Stimulated activated CD8-positive, alpha-beta memory T cell treated with anti-CD3 and anti-CD28 coated beads, Interleukin-7, amount 100 ng/mL, for 24 hours (primary cell): ENCODE data around the gene ZBTB4.
"Not testable (repeated sequence)": the region's sequence is repeated elsewhere in the genome, so short reads cannot be mapped to it uniquely, and the experiment has no call there.

Experiments used
- DNase-seq: peaks from one replicate; pipeline ENCODE4 v3.0.0-alpha.2; 2020; ENCODE audit warnings: low read depth

Gene ZBTB4

DNA sequence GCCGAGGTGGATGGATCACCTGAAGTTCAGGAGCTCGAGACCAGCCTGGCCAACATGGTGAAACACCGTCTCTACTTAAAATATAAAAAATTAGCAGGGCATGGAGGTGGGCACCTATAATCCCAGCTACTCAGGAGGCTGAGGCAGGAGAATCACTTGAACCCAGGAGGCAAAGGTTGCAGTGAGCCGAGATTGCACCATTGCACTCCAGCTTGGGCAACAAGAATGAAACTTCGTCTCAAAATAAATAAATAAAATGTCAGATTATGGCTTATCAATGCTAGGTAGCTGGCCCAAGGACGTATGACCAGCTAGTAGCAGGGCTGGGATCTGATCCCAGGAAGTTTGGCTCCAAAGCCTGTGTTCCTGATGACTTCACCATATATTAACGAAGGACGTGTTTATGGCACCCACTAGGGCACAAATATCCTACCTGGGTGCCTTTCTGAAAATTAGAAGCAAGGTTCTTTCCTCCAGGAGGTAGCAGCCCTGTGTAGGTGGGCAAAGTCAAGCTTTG is 8.9 kb downstream of the ZBTB4 start:
- not testable (repeated sequence) for DNase-seq

GRCh38 chr17:7469843-7470242 is 9.6 kb downstream of the ZBTB4 start:
- not testable (repeated sequence) for DNase-seq

DNA sequence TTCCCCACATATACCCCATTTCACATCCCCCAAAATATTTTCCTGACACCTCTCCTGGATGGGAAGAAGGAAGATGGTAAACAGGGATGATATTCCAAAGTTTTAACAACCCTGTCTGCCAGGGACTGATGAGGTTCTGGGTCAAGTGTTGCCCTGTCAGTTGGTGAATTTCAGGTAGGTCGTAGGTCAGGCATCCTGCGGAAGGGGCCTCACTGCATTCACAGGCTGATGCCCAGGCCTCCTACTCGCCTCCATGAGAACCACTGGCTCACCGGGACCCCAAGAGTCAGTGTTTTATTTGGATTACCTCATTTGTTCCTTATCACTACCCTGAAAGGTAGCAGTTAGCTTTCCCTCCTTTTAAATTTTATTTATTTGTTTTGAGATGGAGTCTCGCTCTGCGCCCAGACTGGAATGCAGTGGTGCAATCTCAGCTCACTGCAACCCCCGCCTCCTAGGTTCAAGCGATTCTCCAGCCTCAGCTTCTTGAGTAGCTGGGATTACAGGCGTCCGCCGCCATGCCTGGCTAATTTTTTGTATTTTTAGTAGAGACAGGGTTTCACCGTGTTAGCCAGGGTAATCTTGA is 10.5 kb downstream of the ZBTB4 start:
- no peak for DNase-seq

GRCh38 chr17:7468290-7468689 is 11.1 kb downstream of the ZBTB4 start:
- DNase-seq = no peak

- no peak for DNase-seq
Observed at GRCh38 chr17:7467498-7467897, 11.9 kb downstream of the ZBTB4 start.

GRCh38 chr17:7466639-7467341 is 12.6 kb downstream of the ZBTB4 start:
- no peak for DNase-seq

DNA sequence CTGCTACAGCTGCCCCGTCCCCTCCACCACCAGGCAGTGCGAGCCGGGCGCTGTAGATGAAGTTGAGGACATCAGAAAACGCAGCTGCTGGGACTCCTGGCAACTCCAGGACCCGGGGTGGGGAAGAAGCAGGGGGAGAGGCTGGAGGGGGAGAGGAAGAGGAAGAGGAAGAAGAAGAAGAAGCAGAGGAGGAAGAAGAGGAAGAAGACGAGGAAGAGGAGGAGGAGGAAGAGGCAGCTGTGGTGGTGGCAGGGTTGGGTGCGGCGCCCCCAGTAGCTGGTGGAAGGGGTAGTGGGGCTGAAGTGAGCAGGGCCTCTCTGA is 13.2 kb downstream of the ZBTB4 start:
- DNase-seq = no peak

DNA sequence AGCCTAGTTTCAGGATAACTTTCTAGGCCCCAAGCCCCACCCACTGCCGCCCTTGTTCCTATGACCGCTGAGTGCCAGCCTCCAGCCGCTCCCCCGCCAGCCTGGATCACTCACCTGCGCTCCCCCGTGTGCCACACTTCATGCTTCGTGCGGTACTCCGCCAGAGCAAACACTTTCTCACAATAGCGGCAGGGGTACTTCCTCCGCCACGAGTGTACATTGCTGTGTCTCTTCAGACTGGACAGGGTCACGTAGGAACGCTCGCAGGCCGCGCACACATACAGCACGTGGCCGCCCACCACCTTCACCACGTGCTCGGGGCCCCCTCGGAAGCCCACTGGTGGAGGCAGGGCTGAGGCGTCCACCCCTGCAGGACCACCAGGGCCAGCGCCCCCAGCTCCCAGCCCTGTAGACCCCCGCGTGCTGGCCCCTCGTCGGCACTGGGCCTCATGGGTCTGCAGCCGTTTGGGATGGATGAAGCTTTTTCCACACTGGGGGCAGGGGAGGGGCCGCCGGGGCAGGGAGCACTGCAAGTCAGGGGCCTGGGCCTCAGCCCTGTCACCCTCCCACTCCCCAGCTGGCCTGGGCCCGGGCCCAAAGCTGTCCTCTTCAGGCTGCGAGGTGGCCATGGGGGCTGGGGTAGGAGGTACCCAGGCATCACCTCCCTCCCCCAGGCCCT is 13.7 kb downstream of the ZBTB4 start:
- DNase-seq = no peak

DNA sequence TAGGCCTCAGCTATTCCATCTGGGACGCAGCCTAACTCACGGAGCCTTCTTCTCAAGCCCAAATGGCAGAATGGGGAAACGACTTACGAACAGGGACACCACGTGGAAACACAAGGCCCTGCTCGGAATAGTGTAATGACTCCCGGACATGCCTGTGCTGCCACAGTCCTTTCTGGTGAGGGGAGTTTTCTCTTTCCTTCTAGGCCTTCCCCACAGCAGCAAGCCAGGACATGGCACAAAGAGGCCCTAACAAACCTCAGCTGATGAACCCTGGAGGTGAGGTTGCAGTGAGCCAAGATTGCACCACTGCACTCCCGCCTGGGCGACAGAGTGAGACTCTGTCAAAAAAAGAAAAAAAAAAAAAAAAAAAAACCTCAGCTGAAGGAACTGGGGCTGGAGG is 15.3 kb downstream of the ZBTB4 start:
- no peak for DNase-seq

- no peak for DNase-seq
Observed at GRCh38 chr17:7463372-7463846, 16.0 kb downstream of the ZBTB4 start.

DNA sequence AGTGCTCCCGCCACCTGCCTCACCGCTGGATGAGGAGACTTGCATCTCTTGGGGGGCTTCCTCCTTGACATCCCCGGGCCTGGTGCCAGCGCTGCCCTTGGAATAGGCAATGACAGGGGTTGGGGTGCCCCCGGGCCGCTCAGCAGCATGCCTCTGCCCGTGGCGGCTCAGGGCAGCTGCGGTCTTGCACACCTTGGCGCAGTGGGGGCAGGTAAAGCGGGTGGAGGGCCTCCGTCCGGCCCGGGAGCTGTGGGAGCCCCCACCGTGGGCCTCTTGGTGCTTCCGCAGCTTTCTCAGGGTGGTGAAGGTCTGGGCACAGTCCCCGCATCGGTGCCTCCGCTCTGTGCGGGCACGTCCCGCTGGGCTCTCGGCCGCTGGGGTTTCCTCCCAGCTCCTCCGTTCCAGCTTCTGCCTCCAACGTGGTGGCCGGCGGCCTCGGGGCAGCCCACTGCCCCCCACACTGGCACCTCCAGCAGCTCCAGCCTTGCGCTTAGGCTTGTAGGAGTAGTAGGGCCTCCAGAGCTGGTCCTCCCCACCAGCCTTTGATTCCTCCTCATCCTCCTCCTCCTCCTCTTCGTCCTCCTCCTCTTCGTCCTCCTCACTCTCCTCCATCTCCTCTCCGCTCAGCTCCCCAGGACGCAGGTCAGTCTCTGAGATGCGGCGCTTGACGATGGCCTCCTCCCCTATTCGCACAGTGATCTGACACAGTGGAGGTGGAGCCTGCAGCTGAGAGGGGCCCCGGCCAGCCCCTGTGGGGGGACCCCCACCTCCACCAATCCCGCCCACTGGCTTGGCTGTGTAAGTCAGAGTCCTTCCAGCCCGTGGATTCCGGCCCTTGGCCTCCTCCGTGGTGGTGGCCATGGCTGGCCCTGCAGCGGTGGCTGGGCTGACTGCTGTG is 16.7 kb downstream of the ZBTB4 start:
- no peak for DNase-seq

- no peak for DNase-seq
Observed at GRCh38 chr17:7460850-7461660, 18.4 kb downstream of the ZBTB4 start.

DNA sequence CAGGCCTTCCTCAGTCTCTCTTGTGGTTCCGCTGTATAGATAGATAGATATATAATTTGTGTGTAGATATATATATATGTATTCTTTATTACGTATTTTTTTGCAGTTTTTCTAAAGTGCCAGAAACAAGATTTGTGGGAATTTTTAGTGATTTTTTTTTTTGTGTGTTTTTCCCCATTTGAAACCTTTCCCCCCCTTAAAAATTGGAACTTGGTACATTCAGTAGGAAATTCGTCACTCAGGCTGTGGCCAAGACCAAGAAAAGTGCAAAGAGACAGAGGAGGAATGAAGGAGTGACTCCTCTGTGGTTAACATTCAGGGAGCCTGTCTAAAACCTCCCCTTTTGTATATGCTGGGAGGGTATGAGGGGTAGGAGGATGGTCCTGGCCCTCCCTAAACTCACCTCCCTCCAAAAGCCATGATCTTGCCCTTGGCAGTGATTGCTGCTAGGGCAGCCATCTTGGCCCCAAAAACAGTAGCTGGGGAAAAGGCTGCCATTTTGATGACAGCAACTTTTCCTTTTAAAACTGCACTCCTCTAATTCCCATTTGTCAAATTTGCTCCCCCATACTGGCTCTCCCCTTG is 19.4 kb downstream of the ZBTB4 start:
- no peak for DNase-seq

- no peak for DNase-seq
Observed at GRCh38 chr17:7448461-7448860, 31.0 kb downstream of the ZBTB4 start.

DNA sequence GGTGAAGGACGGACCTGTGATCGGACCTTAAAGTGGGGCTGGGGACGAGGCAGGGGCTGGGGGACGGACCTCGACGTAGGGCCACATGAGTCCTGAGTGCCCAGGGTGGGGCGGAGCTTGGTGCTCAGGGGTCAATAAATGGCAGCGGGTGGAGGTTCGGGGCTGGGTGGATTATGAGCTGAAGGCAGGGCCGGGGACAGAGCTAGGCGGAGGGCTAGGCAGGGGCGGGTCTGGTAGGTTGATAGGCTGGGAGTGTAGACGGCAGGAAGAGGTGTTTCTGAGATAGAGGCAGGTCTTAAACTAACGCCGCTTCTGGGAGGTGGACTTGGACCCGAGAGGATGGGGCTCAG is 33.8 kb downstream of the ZBTB4 start:
- no peak for DNase-seq

- DNase-seq = no peak
Observed at GRCh38 chr17:7444682-7445618, 34.5 kb downstream of the ZBTB4 start, which contains the start of gene CHRNB1. CHRNB1 (plus strand) TSS chr17:7445061; CDS start chr17:7445128, 67 bp downstream.

DNA sequence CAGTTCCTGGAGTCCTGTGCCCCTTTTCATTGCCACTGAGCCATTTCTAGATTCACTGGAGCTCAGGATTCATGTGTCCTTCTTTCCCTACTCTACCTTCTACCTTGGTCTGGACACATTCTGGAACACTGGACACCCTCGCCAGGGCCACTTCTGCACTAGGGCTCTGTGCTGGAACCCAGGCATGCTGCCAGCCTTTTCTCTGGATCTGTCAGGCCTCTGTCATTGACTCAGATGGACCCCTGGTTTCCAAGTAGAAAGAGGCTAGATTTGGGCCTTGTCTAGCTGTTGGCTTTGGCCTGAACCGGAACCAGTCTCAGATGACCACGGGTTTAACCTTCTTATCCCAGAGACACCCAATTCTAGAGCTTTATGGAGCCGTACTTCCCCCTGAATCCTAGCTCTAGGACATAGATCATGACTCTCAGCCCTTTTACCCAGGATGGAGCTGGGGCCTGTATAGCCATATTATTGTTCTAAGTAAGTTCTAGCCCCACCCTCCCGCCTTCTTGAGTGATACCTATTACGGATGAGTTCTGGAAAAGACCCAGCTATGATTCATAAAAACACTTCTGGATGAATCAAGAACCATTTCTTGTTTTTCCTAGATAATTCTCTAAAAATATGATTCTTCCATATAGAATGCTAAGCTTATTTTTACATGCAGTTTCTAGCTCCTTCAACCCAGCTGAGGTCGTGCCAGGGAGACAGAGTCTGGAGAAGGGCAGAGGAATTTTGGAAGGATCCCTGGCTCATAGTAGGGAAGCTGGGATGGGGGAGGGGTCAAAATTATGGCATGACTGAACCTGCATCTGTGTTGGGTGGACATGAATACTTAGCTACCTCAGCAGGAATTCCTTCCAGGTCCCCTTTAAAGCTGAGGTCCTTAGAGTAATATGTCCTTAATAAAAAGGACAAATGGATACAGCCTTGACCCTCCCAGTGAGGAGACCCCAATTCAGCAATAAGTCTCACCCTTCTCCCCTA is 35.6 kb downstream of the ZBTB4 start:
- no peak for DNase-seq

DNA sequence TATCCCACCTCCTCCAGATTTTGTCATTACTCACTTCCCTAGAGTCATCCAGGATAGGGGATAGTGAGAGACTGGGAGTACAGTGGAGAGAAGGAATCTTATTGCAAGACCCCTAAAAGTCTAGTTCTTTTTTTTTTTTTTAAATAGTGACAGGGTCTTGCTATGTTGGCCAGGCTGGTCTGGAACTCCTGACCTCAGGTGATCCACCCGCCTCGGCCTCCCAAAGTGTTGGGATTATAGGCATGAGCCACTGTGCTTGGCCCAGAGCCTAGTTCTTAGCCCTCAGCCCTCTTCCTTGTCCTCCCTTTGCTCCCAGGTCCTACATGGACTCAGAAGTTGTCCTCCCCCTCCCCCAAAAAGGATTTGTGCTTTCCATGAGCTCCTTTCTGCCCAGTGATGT is 37.3 kb downstream of the ZBTB4 start:
- no peak for DNase-seq

GRCh38 chr17:7441266-7441665 is 38.2 kb downstream of the ZBTB4 start:
- no peak for DNase-seq
